CD4-positive, alpha-beta T cell treated with Interleukin-10 for 1 hour (primary cell): ENCODE results near the gene PLXND1.
"Not testable (repeated sequence)": the region's sequence is repeated elsewhere in the genome, so short reads cannot be mapped to it uniquely, and the experiment has no call there.

Experiments used
- DNase-seq: peaks from one replicate; pipeline ENCODE4 v3.0.0-alpha.2; 2020

PLXND1 gene

GRCh38 chr3:129606636-129607390 lies at the start of gene PLXND1:
Gene PLXND1, minus strand, starts transcription at chr3:129606676. Its CDS starts 37 bp downstream, at chr3:129606639.
- peak; percentile 63 for DNase-seq

- no peak for DNase-seq
Measured at GRCh38 chr3:129655291-129655700, 48.8 kb upstream of the PLXND1 start.

DNA sequence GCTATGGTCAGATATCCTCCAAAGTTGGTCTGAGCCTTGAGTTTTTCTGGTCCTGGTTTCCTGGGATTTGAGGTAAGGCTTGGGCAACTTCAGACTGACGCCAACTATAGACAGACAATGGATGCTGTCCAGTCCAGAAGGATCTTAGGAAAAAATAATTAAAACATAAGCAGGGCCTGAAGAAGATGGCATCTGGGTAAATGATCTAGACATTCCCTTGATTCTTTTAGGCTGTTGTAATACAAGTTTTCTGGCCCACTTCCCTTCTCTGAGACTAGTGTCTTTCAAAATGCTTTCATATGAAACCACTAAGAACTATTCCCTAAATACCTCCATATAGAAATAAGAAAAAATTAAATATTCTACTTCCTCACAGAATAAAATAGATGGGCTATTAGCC lies 47.7 kb upstream of the PLXND1 start:
- DNase-seq, result no peak

DNA sequence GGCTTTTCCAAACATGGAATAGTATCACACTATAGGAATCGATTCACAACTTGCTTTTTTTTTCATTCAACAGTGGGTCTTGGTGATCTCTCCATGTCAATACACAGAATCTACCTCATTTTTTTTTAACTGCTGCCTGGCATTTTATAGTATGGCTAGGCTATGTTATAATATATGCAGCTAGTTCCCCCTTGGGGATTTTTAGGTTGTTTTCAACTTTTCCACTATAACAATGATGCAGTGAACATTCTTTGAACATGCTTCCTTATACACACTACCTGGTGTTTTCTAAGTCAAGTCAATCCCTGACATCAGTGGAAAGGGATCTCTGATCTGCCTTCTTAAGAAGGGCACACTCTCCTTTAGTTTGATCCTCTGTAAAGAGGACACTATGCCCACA lies 46.5 kb upstream of the PLXND1 start:
- DNase-seq, result no peak

- no peak for DNase-seq
Measured at GRCh38 chr3:129651435-129652202, 45.1 kb upstream of the PLXND1 start.

DNA sequence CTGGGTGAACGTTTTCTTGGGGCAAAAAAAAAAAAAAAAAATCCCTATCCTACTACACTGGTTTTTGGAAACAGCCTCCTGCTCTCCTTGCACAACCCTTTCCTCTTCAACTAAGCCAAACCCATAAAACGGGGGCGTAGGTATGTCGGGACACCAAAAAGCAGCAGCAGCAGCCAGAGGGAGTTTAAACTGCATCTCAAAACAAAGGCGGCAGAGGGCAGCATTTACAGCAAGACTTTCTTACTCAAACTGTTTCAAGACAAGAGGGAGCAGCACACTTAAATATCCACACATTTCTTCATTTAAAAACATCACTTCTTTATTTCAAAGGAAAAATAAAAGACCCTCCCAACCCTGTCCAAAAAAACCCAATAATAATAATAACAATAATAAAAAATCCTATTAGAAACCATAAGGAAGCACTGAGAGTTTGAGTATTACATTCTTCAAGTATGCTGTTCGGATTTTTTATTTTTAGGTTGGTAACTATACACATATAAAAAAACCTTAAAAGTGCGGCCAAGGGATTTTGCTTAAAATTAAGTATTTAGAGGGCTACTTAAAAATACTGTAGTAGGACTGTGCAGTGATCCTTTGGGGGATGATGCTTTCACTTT lies 43.9 kb upstream of the PLXND1 start:
- peak; percentile 63 for DNase-seq

- DNase-seq, result no peak
Measured at GRCh38 chr3:129648391-129648790, 41.9 kb upstream of the PLXND1 start.

- no peak for DNase-seq
Measured at GRCh38 chr3:129645286-129645685, 38.8 kb upstream of the PLXND1 start.

DNA sequence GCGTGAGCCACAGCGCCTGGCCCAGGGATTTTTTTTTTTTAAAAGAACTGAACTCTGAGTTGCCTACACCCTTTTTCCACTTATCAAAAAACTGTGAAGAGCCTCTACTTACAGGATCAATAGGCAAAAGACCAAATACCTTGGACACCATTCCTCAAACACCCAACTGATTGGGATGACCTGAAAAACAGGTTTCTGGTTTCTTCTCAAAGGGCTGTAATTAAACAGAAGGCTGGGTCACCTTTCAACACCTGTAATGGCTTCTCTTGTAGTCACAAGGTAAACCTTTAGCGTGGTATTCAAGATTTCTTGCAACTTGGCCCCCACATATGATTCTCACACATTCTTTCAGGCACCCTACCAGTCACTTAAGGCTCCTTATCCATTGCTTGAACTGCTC lies 38.4 kb upstream of the PLXND1 start:
- DNase-seq, result no peak

GRCh38 chr3:129641567-129642260 lies 35.2 kb upstream of the PLXND1 start:
- DNase-seq, result not testable (repeated sequence)

DNA sequence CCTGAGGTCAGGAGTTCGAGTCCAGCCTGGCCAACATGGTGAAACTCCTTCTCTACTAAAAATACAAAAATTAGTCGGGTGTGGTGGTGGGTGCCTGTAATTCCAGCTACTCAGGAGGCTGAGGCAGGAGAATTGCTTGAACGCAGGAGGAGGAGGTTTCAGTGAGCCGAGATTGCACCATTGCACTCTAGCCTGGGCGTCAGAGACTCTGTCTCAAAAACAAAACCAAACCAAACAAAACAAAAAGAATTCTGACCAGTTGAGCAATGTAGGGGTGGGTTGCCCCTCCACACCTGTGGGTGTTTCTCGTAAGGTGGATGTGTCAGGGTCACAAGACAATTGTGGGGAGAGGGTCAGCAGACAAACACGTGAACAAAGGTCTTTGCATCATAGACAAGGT lies 34.5 kb upstream of the PLXND1 start:
- not testable (repeated sequence) for DNase-seq

GRCh38 chr3:129638481-129638880 lies 32.0 kb upstream of the PLXND1 start:
- no peak for DNase-seq

DNA sequence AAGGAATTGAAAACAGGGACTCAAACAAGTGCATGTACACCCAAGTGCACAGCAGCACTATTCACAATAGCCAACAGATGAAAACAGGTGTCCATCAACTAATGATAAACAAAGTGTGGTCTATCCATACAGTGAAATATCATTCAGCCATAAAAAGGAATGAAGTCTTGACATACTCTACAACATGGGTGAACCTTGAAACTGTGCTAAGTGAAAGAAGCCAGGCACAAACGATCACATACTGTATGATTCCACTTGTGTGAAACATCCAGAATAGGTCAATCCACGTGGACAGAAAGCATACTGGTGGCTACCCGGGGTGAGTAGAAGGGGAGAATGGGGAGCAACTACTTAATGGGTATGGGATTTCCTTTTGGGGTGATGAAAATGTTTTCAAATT lies 29.6 kb upstream of the PLXND1 start:
- no peak for DNase-seq

- no peak for DNase-seq
Measured at GRCh38 chr3:129635656-129636055, 29.2 kb upstream of the PLXND1 start.

DNA sequence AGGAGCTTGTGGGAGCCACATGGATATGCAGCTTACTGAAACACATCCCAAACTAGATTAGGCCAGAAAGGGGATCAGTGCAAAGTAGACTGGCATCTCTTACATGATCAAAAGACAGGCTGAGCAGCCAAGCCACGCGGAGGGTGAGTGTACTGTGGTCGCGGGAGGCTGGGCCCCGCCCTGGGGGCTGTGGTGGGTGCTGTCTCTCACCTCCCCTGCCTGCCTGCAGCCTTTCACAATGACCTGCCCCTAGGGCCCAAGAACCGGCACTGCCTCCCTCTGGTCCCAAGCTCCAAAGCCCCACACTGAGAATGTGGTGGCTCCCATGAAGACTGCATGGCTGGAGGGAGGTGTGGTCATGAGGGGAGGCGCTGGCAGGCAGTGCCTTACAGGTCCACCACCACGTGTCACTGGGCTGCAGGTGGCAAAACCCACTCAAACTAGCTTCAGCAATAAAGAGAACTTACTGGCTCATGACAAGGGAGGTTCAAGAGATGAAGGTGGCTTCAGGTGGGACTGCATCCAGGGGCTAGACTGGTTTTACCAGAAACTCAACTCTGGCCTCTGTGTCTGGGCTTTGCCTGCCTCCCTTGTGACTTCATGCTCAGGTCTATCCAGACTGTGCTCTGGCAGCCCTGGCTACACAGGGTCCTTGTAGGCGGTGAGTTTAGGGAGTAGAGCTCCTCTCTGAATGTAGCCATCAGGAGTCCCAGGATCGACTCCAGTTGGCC lies 27.4 kb upstream of the PLXND1 start:
- DNase-seq, result no peak

- no peak for DNase-seq
Measured at GRCh38 chr3:129632977-129633376, 26.5 kb upstream of the PLXND1 start.

DNA sequence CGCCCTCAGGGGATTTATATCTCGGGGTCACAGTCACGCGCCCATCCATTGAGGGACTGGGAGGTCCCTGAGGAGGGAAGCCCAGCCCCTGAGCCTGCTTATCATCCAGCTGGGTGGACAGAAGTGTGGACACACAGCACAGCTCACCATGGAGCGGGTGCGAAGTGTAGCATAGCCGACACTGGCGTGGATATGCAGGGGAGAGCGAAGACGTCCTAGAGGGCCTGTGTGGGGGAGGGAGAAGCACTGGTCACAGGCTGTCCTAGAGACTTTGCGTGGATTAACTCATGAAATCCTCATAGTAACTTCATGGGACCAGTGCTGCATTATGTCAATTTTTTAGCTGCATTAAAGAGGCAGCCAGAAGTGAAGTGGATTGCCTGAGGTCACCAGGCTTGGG lies 26.1 kb upstream of the PLXND1 start:
- no peak for DNase-seq

DNA sequence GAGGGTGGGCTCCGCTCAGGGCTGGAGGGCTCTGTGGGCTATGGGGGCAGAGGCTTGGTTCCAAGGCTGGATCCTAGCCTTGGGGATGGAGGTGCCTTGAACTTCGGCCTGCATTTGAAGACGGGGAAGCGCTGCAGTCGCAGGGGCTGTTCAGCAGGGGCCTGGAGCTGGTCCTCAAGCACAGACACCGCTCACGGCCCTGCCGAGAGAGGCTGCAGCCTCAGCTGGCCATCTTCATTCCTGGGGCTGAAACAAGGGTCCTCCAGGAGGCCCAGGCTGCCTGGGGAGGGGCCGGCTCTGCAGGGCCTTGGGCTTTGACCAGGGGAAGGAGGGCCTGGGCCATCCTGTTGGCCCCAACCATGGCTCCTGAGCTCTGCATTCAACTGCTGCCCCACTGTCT lies 25.6 kb upstream of the PLXND1 start:
- DNase-seq, result no peak

- DNase-seq, result no peak
Measured at GRCh38 chr3:129629011-129629410, 22.5 kb upstream of the PLXND1 start.

GRCh38 chr3:129628169-129628522 lies 21.7 kb upstream of the PLXND1 start:
- DNase-seq, result no peak

DNA sequence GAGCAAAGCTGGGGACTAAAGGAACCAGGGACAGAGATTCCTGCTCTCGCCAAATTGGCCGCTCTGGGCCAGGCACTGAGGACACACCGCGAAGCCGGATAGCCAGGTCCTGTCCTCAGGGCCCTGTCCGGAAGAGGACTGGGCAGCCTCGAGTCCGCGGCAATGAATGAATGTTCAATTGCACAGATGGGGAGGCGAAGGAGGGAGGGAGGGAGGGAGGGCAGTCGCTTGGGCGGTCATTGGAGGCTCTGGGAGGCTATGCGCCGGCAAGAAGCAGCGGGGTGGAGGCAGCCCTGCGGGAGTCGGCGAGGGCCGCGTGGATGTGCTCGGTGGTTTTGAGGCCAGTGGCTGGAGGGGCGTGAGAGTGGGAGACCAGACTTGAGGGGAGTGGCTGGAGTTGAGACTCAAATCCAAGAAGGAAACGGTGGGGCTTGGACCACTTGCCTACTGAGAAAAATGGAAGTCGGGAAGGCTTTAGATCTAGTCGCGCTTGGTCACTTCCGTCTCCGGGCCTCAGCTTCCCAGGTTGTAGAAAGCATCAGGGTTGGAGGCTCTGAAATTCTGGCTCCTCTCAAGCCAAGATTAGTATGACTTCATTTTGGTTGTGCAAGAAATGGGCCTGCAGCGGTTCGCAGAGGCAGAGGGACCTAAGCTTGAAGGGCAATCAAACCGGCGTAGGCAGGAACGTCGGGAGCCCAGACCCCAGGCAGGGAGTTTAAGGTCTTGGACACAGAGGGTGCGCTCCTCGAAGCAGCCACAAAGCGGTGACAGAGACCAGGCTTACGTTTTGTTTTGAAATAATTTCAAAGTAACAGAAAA lies 21.1 kb upstream of the PLXND1 start:
- DNase-seq, result peak; percentile 77
